HG02623 (cell line): ENCODE measurements around the gene TCF12.
A peak's percentile ranks its signal among the peaks of the same experiment; 100 is the strongest.
"Not testable (repeated sequence)": the region's sequence is repeated elsewhere in the genome, so short reads cannot be mapped to it uniquely, and the experiment has no call there.

Experiments used
- ATAC-seq: cut with Tn5 transposase; IDR thresholded peaks from one replicate; pipeline ENCODE4 v1.9.1; 2021; ENCODE audit warnings: moderate library complexity; ENCODE audit not compliant: unreplicated experiment

TCF12 gene

GRCh38 chr15:56915888-56916287 is 2.6 kb upstream of the TCF12 start:
- no peak for ATAC-seq

GRCh38 chr15:56916825-56917477 is 1.5 kb upstream of the TCF12 start:
- no peak for ATAC-seq

GRCh38 chr15:56917652-56918045 is 795 bp upstream of the TCF12 start:
- ATAC-seq: no peak

- peak; percentile 22 for ATAC-seq
Observed at GRCh38 chr15:56919031-56919608, 676 bp downstream of the TCF12 start.

GRCh38 chr15:56919609-56920366 is 1.3 kb downstream of the TCF12 start:
- ATAC-seq: no peak

GRCh38 chr15:56920367-56920627 is 1.9 kb downstream of the TCF12 start:
- no peak for ATAC-seq

- no peak for ATAC-seq
Observed at GRCh38 chr15:56923174-56923591, 4.7 kb downstream of the TCF12 start.

GRCh38 chr15:56927816-56928215 is 9.4 kb downstream of the TCF12 start:
- ATAC-seq: no peak

- no peak for ATAC-seq
Observed at GRCh38 chr15:56929399-56929798, 11.0 kb downstream of the TCF12 start.

- no peak for ATAC-seq
Observed at GRCh38 chr15:56929933-56930332, 11.5 kb downstream of the TCF12 start.

- no peak for ATAC-seq
Observed at GRCh38 chr15:56930669-56931313, 12.3 kb downstream of the TCF12 start.

GRCh38 chr15:56931639-56932508 is 13.4 kb downstream of the TCF12 start:
- ATAC-seq: no peak

GRCh38 chr15:56932509-56932868 is 14.0 kb downstream of the TCF12 start:
- not testable (repeated sequence) for ATAC-seq

GRCh38 chr15:56933410-56933809 is 15.0 kb downstream of the TCF12 start:
- ATAC-seq: no peak

GRCh38 chr15:56933811-56934210 is 15.4 kb downstream of the TCF12 start:
- ATAC-seq: no peak

- ATAC-seq: no peak
Observed at GRCh38 chr15:56934269-56934668, 15.8 kb downstream of the TCF12 start.

GRCh38 chr15:56936929-56937328 is 18.5 kb downstream of the TCF12 start:
- no peak for ATAC-seq

GRCh38 chr15:56939257-56939656 is 20.8 kb downstream of the TCF12 start:
- ATAC-seq: no peak

GRCh38 chr15:56940388-56940787 is 21.9 kb downstream of the TCF12 start:
- no peak for ATAC-seq

- no peak for ATAC-seq
Observed at GRCh38 chr15:56942118-56942517, 23.7 kb downstream of the TCF12 start.

GRCh38 chr15:56943403-56943802 is 25.0 kb downstream of the TCF12 start:
- no peak for ATAC-seq
